WI38 (cell line): ENCODE measurements around the gene MICALL2.

Experiments
- H3K4me3 ChIP-seq: 2 replicates; pipeline ENCODE4 v1.5.1; 2011; ENCODE audit warnings: low read depth, mild to moderate bottlenecking, control low read depth, low read length
- CTCF ChIP-seq: IDR thresholded peaks from 2 replicates; pipeline ENCODE4 v1.5.1; 2012; ENCODE audit warnings: low read depth, mild to moderate bottlenecking, control low read depth, low read length

Gene MICALL2

GRCh38 chr7:1388021-1388702, 71.1 kb downstream of the MICALL2 start:
- H3K4me3 ChIP-seq, result no peak overlapping the region
- TF ChIP-seq CTCF, result no peak

- no peak for TF ChIP-seq CTCF
- no peak overlapping the region for H3K4me3 ChIP-seq
Observed at GRCh38 chr7:1387261-1387660, 72.0 kb downstream of the MICALL2 start.

- H3K4me3 ChIP-seq, result no peak overlapping the region
Observed at GRCh38 chr7:1386623-1387220, 72.5 kb downstream of the MICALL2 start.

GRCh38 chr7:1385809-1386622, 73.3 kb downstream of the MICALL2 start:
- no peak for TF ChIP-seq CTCF
- H3K4me3 ChIP-seq, result no peak overlapping the region

More at GRCh38 chr7:1386623-1387220, 72.5 kb downstream of the MICALL2 start:
- no peak for TF ChIP-seq CTCF

- no peak for TF ChIP-seq CTCF
- no peak overlapping the region for H3K4me3 ChIP-seq
Observed at GRCh38 chr7:1385086-1385808, 74.0 kb downstream of the MICALL2 start.
